ENCODE results near the gene KDM4B.
A peak's percentile ranks its signal among the peaks of the same experiment; 100 is the strongest.

Gene KDM4B

DNA sequence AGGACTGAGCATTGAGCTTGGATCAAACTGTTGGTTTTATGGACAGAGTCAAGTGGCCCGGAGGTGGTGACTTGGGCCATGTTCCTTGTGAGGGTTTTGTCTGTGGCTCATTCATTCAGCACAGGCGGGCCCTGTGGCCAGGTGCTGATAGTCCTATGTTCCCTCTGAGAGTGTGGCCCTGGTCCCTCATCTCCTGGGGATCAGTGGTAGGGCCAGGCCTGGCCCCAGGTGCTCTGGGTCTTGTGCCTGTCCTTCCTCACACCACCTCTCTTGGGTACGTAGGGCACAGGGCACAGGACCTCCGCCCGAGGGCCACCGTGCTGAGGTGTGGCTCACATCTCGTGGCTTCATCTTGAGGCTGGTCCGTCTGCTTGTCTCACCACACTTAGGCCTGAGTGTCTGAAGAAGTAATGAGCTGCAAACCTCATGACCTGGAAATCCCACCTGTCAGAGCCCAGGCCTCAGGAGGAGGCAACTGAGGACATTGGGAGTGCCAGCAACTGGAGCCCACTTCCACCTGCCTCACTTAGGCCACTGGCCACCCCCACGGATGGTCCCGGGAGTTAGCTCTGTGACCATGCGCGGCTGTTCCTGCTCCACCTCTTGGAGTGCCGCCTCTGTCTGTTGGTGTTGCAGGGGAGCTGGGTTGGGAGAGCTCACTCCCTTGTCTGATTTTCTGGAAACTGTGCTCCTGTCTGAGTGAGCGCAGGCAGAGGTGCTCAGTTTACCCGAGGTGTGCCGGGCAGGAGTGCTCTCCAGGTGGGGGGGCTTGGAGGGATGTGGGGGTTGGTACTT lies 53.4 kb downstream of the KDM4B start:
- no peak overlapping the region for H3K4me3 ChIP-seq (ENCODE audit: low read depth, low read length)
- TF ChIP-seq, protein P1, sequence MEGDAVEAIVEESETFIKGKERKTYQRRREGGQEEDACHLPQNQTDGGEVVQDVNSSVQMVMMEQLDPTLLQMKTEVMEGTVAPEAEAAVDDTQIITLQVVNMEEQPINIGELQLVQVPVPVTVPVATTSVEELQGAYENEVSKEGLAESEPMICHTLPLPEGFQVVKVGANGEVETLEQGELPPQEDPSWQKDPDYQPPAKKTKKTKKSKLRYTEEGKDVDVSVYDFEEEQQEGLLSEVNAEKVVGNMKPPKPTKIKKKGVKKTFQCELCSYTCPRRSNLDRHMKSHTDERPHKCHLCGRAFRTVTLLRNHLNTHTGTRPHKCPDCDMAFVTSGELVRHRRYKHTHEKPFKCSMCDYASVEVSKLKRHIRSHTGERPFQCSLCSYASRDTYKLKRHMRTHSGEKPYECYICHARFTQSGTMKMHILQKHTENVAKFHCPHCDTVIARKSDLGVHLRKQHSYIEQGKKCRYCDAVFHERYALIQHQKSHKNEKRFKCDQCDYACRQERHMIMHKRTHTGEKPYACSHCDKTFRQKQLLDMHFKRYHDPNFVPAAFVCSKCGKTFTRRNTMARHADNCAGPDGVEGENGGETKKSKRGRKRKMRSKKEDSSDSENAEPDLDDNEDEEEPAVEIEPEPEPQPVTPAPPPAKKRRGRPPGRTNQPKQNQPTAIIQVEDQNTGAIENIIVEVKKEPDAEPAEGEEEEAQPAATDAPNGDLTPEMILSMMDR (conservative IDR thresholded peaks at IDR 0.05; ENCODE audit: low read depth, low read length): no peak
- DNase-seq (ENCODE audit: low read depth): no peak

DNA sequence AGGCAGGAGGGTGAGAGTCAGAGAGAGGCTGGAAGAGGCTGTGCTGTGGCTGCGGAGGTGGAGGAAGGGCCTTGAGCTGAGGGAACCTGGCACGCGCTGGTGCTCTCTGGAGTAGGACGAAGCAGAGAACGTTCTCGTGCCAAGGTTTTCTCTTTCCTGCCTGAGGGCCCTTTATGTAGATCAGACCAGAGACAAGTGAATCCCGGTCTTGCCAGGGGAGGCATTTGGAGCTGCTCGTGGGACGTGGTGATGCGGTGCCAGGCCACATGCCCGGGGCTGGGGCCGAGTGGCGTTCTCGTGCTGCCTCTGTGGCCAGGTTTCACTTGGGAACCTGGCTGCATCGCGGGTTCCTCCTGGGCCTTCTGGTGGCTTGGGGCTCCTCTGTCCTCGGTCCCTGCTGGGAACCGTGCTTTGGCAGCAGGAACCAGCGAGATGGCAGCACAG lies 54.2 kb downstream of the KDM4B start:
- TF ChIP-seq, protein P1 (conservative IDR thresholded peaks at IDR 0.05; ENCODE audit: low read depth, low read length): no peak
- DNase-seq (ENCODE audit: low read depth): no peak
- no peak overlapping the region for H3K4me3 ChIP-seq (ENCODE audit: low read depth, low read length)

DNA sequence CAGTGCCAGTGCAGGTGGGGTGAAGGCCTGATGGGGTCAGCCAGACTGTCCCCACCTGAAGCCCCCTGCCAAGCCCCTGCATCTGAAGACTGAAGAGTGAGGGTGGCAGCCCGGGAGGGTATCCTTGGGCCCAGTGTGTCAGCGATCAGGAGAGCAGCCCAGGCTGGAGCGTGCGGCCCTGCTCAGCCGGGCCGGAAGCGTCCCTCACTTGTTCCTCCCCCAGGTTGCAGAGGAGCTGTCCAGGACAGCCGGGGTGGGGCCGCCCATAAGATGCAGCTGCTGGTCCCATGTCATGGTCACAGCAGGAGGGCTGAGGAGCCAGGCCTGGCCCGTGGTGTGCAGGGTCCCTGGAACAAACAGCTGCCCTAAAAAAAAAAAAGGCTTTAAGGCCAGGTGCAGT lies 55.4 kb downstream of the KDM4B start:
- no peak for DNase-seq (ENCODE audit: low read depth)
- H3K4me3 ChIP-seq (ENCODE audit: low read depth, low read length): no peak overlapping the region
- TF ChIP-seq, protein P1 (conservative IDR thresholded peaks at IDR 0.05; ENCODE audit: low read depth, low read length): no peak

DNA sequence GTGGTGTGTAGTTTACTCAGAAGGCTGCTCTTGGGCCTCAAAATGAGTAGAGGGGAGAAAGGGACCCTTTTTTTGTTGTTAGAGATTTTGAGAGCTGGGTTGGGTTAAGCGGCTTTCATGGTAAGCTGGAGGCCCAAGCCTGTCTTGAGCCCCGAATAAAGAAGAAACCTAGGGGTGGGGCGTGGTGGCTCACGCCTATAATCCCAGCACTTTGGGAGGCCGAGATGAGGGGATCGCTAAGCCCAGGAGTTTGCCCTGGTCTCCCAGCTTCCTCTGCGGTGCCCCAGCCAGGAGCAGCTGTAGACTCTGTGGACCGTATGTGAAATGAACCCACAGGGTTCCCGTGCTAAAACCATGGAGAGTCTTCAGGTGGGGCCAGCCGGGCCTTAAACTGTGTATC lies 56.1 kb downstream of the KDM4B start:
- no peak for DNase-seq (ENCODE audit: low read depth)
- H3K4me3 ChIP-seq (ENCODE audit: low read depth, low read length): no peak overlapping the region
- TF ChIP-seq, protein P1 (conservative IDR thresholded peaks at IDR 0.05; ENCODE audit: low read depth, low read length): no peak

DNA sequence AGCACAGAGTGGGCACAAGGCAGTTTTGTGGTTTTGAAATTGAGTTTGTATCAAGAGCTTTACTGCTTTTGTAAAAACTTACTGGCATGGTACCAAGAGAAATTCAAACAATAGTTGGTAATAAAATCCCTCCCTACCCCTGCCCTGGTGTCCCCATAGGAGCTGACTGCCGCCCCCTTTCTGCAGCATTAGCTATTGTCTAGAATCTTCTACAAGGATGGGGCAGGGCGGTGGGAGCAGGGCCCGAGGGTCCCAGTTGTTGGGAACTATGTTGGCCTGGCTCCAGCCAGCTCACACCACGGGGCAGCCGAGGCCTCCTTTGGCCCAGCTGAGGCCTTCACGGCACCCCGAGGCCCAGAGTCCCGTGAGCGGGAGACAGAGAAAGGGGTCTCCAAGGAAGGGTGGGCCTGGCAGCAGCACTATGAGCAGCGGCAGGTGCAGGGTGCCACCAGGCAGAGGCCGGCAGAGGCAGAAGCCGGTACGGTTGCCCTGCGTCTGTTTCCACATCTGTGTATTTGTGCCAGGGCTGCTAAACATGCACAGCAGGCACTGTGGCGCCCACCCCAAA lies 57.9 kb downstream of the KDM4B start:
- H3K4me3 ChIP-seq (ENCODE audit: low read depth, low read length): no peak overlapping the region
- TF ChIP-seq, protein P1 (conservative IDR thresholded peaks at IDR 0.05; ENCODE audit: low read depth, low read length): peak; percentile 45
- DNase-seq (ENCODE audit: low read depth): no peak

DNA sequence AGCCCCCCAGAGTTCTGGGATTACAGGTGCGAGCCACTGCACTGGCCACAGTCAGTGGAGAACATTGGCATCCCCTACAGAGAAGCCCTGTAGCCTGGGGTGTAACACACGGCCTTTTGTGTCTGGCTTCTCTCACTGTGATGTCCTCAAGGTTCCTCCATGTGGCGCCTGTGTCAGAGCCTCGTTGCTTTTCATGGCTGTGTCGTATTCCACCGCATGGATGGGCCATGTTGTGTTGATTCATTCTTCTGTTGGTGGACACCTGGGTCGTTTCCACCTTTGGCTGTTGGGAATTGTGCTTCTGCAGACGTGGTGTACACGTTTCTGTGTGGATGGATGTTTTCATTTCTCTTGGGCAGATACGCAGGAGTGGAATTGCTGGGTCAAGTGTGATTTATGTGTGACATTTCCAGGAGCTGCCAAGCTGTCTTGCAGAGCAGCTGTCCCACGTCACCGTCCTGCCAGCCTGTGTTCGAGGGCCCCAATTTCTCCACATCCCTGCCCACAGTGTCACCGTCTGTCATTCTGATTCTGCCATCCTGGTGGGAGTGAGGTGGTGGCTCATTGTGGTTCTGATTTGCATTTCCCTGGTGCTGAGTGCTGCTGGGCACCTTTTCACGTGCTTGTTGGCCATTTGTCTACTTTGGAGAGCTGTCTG lies 59.4 kb downstream of the KDM4B start:
- DNase-seq (ENCODE audit: low read depth): no peak
- H3K4me3 ChIP-seq (ENCODE audit: low read depth, low read length): no peak overlapping the region
- TF ChIP-seq, protein P1 (conservative IDR thresholded peaks at IDR 0.05; ENCODE audit: low read depth, low read length): no peak

All from choroid plexus epithelial cell (primary cell).